Measurements from ENCODE around the gene FAM221A. TPM values are rescaled to one million over a fixed set of nuclear protein-coding genes. Genes with fewer than 3 reads are reported as not detected.

FAM221A gene
- total and polyA plus RNA-seq, 2 donors (not counting 1 experiment from before 2014, with no cell fraction given) = 10.7 to 11.3 TPM

GRCh38 chr7:23662124-23662983, 17.6 kb upstream of the FAM221A start:
- Histone ChIP-seq H3K4me2 (replicated peaks; ENCODE audit: low read depth, low read length, poor library complexity, severe bottlenecking) (no peak overlapping the region), H3K4me1 (ENCODE audit: control insufficient read depth in 2 of 2, insufficient read depth in 2 of 2, low read length in 2 of 2) (no peaks in the 10 kb centered on the region), H3K79me2 (ENCODE audit: control insufficient read depth, insufficient read depth, low read length) (no peaks in the 10 kb centered on the region), H3K9me3 (ENCODE audit: control extremely low read depth in 1 of 3, control insufficient read depth in 2 of 3, insufficient read depth in 1 of 3, low read length in 2 of 3) (peaks cover 0 to 20% (median 13%) of the 10 kb centered on the region in 3 donors), H3K27ac (ENCODE audit: low read length in 2 of 2) (no peak overlapping the region), H3K27me3 (replicated peaks in 1 of 4; ENCODE audit: control extremely low read depth in 1 of 4, control insufficient read depth in 3 of 4, insufficient read depth in 4 of 4, low read length in 3 of 4) (no peaks in the 10 kb centered on the region), H3K9ac (ENCODE audit: low read length) (no peak overlapping the region), H4K20me1 (ENCODE audit: control insufficient read depth, insufficient read depth, low read length, poor library complexity, severe bottlenecking) (no peaks in the 10 kb centered on the region), H3K4me3 (ENCODE audit: control extremely low read depth in 1 of 5, extremely low read depth in 1 of 5, insufficient read depth in 1 of 5, low read depth in 2 of 5, low read length in 4 of 5) (no peak overlapping the region), H2AFZ (ENCODE audit: insufficient read depth, low read depth, low read length, poor library complexity, severe bottlenecking) (no peak overlapping the region), H3K36me3 (replicated peaks in 1 of 2; ENCODE audit: control extremely low read depth in 1 of 2, control insufficient read depth in 1 of 2, extremely low read depth in 1 of 2, insufficient read depth in 2 of 2, low read length in 1 of 2) (no peaks in the 10 kb centered on the region)
- TF ChIP-seq EZH2 (IDR thresholded peaks at IDR 0.05; ENCODE audit: borderline replicate concordance, insufficient read depth, low read depth, low read length, poor library complexity, severe bottlenecking) = no peak
- TF ChIP-seq, protein P1, sequence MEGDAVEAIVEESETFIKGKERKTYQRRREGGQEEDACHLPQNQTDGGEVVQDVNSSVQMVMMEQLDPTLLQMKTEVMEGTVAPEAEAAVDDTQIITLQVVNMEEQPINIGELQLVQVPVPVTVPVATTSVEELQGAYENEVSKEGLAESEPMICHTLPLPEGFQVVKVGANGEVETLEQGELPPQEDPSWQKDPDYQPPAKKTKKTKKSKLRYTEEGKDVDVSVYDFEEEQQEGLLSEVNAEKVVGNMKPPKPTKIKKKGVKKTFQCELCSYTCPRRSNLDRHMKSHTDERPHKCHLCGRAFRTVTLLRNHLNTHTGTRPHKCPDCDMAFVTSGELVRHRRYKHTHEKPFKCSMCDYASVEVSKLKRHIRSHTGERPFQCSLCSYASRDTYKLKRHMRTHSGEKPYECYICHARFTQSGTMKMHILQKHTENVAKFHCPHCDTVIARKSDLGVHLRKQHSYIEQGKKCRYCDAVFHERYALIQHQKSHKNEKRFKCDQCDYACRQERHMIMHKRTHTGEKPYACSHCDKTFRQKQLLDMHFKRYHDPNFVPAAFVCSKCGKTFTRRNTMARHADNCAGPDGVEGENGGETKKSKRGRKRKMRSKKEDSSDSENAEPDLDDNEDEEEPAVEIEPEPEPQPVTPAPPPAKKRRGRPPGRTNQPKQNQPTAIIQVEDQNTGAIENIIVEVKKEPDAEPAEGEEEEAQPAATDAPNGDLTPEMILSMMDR (IDR thresholded peaks at IDR 0.05) = no peak
- Mint-ChIP-seq H3K4me3 (no peak overlapping the region), H3K9me3 (ENCODE audit: insufficient read depth) (peaks cover 5% of the 10 kb centered on the region), H3K4me1 (no peaks in the 10 kb centered on the region), H3K27me3 (no peaks in the 10 kb centered on the region), H3K27ac (no peak overlapping the region)
- DNase-seq (no peak), ATAC-seq (ENCODE audit: low read depth) (no peak)
- ChIA-PET POLR2A (no interaction called here), CTCF (no interaction called here)
- intact Hi-C loops (cut with micrococcal nuclease) = no loop called here
- 97% methylated on average over 6 of the region's 8 CpGs for WGBS (ENCODE audit: insufficient coverage)

DNA sequence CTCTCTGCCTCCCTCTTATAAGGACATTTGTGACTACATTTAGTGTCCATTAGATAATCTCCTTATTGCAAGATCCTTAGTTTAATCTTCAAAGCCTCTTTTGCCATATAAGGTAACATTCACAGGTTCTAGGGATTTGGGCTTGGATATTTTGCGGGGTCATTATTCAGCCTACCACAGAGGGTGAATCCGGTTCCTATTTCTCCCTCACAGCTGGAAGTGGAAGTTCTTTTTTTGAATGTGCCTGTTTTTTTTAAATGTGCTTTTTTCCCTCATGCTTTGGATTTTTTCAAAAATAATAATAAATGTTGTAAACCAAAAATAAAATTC, 17.1 kb upstream of the FAM221A start:
- H3K4me2 ChIP-seq (replicated peaks; ENCODE audit: low read depth, low read length, poor library complexity, severe bottlenecking) = no peak overlapping the region
- H3K9ac ChIP-seq (ENCODE audit: low read length) = no peak overlapping the region
- no peak overlapping the region for H3K27ac ChIP-seq (ENCODE audit: low read length in 2 of 2)
- intact Hi-C loops (cut with micrococcal nuclease) = no loop called here
- no peaks in the 10 kb centered on the region for H3K27me3 ChIP-seq (replicated peaks in 1 of 4; ENCODE audit: control extremely low read depth in 1 of 4, control insufficient read depth in 3 of 4, insufficient read depth in 4 of 4, low read length in 3 of 4)
- no peaks in the 10 kb centered on the region for H3K36me3 ChIP-seq (replicated peaks in 1 of 2; ENCODE audit: control extremely low read depth in 1 of 2, control insufficient read depth in 1 of 2, extremely low read depth in 1 of 2, insufficient read depth in 2 of 2, low read length in 1 of 2)
- H3K9me3 Mint-ChIP-seq (ENCODE audit: insufficient read depth) = peaks cover 5% of the 10 kb centered on the region
- WGBS (ENCODE audit: insufficient coverage) = no CpG with 5 or more reads among the region's 2 CpGs
- H3K4me3 ChIP-seq (ENCODE audit: control extremely low read depth in 1 of 5, extremely low read depth in 1 of 5, insufficient read depth in 1 of 5, low read depth in 2 of 5, low read length in 4 of 5) = no peak overlapping the region
- H3K27ac Mint-ChIP-seq = no peak overlapping the region
- no peak overlapping the region for H2AFZ ChIP-seq (ENCODE audit: insufficient read depth, low read depth, low read length, poor library complexity, severe bottlenecking)
- H3K9me3 ChIP-seq (ENCODE audit: control extremely low read depth in 1 of 3, control insufficient read depth in 2 of 3, insufficient read depth in 1 of 3, low read length in 2 of 3) = peaks cover 0 to 20% (median 13%) of the 10 kb centered on the region in 3 donors
- no peaks in the 10 kb centered on the region for H4K20me1 ChIP-seq (ENCODE audit: control insufficient read depth, insufficient read depth, low read length, poor library complexity, severe bottlenecking)
- ChIA-PET CTCF (no interaction called here), POLR2A (no interaction called here)
- no peaks in the 10 kb centered on the region for H3K79me2 ChIP-seq (ENCODE audit: control insufficient read depth, insufficient read depth, low read length)
- ATAC-seq (ENCODE audit: low read depth) = no peak
- no peaks in the 10 kb centered on the region for H3K27me3 Mint-ChIP-seq
- H3K4me1 Mint-ChIP-seq = no peaks in the 10 kb centered on the region
- H3K4me3 Mint-ChIP-seq = no peak overlapping the region
- no peak for DNase-seq
- no peaks in the 10 kb centered on the region for H3K4me1 ChIP-seq (ENCODE audit: control insufficient read depth in 2 of 2, insufficient read depth in 2 of 2, low read length in 2 of 2)
- TF ChIP-seq, protein P1 (IDR thresholded peaks at IDR 0.05) = no peak
- no peak for TF ChIP-seq EZH2 (IDR thresholded peaks at IDR 0.05; ENCODE audit: borderline replicate concordance, insufficient read depth, low read depth, low read length, poor library complexity, severe bottlenecking)

Measured in B cell (primary cell).